ENCODE data around the gene CABYR.
"Not testable (repeated sequence)": the region's sequence is repeated elsewhere in the genome, so short reads cannot be mapped to it uniquely, and the experiment has no call there.

The CABYR gene

GRCh38 chr18:24127735-24128134 lies 11.1 kb upstream of the CABYR start:
- no peak for DNase-seq (ENCODE audit: low read depth)
- H3K4me3 ChIP-seq (ENCODE audit: low read depth, low read length), result no peak overlapping the region
- TF ChIP-seq, protein P1, sequence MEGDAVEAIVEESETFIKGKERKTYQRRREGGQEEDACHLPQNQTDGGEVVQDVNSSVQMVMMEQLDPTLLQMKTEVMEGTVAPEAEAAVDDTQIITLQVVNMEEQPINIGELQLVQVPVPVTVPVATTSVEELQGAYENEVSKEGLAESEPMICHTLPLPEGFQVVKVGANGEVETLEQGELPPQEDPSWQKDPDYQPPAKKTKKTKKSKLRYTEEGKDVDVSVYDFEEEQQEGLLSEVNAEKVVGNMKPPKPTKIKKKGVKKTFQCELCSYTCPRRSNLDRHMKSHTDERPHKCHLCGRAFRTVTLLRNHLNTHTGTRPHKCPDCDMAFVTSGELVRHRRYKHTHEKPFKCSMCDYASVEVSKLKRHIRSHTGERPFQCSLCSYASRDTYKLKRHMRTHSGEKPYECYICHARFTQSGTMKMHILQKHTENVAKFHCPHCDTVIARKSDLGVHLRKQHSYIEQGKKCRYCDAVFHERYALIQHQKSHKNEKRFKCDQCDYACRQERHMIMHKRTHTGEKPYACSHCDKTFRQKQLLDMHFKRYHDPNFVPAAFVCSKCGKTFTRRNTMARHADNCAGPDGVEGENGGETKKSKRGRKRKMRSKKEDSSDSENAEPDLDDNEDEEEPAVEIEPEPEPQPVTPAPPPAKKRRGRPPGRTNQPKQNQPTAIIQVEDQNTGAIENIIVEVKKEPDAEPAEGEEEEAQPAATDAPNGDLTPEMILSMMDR (conservative IDR thresholded peaks at IDR 0.05; ENCODE audit: low read depth, low read length), result no peak

GRCh38 chr18:24128700-24129099 lies 10.2 kb upstream of the CABYR start:
- TF ChIP-seq, protein P1 (conservative IDR thresholded peaks at IDR 0.05; ENCODE audit: low read depth, low read length), result no peak
- H3K4me3 ChIP-seq (ENCODE audit: low read depth, low read length), result no peak overlapping the region
- peak; percentile 33 for DNase-seq (ENCODE audit: low read depth)

DNA sequence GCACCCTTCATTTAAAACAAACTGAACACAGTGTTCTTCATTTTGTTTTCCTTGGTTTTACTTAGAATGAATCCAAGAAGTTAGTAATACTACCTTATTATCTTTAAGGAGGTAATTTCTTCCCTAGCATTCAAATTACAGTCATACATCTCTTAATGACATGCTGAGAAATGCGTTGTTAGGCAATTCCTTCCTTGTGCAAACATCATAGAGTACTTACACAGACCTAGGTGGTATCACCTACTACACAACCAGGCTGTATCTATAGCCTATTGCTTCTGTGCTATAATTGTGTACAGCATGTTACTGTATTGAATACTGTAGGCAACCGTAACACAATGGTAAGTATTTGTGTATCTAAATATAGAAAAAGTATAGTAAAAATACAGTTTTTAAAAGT lies 8.4 kb upstream of the CABYR start:
- H3K4me3 ChIP-seq (ENCODE audit: low read depth, low read length), result no peak overlapping the region
- no peak for DNase-seq (ENCODE audit: low read depth)
- TF ChIP-seq, protein P1 (conservative IDR thresholded peaks at IDR 0.05; ENCODE audit: low read depth, low read length), result no peak

DNA sequence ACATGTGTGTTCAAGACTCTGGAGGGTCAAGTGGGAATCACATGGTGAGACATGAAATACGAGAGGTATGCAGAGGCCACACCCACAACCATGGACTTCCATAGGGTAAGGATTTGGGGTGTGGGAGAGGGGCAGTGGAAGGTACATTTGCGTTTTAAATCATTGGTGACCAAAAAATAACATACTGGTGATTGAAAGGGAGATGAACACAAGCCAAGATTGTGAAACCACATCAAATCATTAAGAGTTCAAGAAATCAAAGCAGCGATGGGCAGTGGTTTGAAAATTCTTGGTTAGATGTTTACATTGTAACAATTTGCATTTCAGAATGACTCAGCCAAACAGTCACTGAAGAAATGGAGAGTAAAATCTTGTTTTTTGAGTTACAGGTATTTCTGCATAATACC lies 1.9 kb upstream of the CABYR start:
- H3K4me3 ChIP-seq (ENCODE audit: low read depth, low read length), result no peak overlapping the region
- DNase-seq (ENCODE audit: low read depth), result peak; percentile 21
- TF ChIP-seq, protein P1 (conservative IDR thresholded peaks at IDR 0.05; ENCODE audit: low read depth, low read length), result no peak

GRCh38 chr18:24138409-24138788 lies 463 bp upstream of the CABYR start:
- peak overlapping the region; percentile 72 for H3K4me3 ChIP-seq (ENCODE audit: low read depth, low read length)
- TF ChIP-seq, protein P1 (conservative IDR thresholded peaks at IDR 0.05; ENCODE audit: low read depth, low read length), result no peak
- no peak for DNase-seq (ENCODE audit: low read depth)

GRCh38 chr18:24140697-24141096 lies 1.8 kb downstream of the CABYR start:
- TF ChIP-seq, protein P1 (conservative IDR thresholded peaks at IDR 0.05; ENCODE audit: low read depth, low read length), result no peak
- no peak for DNase-seq (ENCODE audit: low read depth)
- H3K4me3 ChIP-seq (ENCODE audit: low read depth, low read length), result no peak overlapping the region

DNA sequence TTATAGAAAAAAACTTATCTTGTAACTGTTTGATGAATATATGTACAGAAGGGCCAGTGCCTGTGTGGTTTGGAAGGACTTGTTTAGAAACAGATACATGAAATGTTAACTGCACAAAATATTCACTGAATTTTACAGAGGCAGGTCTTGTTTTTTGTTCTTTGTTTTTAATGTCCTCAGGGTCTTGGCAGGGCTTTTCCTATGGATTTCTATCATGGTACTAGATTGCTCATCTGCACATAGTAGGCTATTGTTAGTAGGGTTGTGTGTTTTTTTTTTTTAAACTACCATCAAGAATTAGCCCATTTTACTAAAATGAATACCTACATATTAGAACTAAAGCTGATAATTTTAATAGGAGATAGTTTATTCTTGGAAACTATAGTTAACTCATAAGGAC lies 3.5 kb downstream of the CABYR start:
- no peak overlapping the region for H3K4me3 ChIP-seq (ENCODE audit: low read depth, low read length)
- TF ChIP-seq, protein P1 (conservative IDR thresholded peaks at IDR 0.05; ENCODE audit: low read depth, low read length), result no peak
- DNase-seq (ENCODE audit: low read depth), result no peak

GRCh38 chr18:24149591-24149990 lies 10.7 kb downstream of the CABYR start:
- not testable (repeated sequence) for DNase-seq (ENCODE audit: low read depth); H3K4me3 ChIP-seq (ENCODE audit: low read depth, low read length)
